Measurements from ENCODE around the gene TACR1.

The TACR1 gene

DNA sequence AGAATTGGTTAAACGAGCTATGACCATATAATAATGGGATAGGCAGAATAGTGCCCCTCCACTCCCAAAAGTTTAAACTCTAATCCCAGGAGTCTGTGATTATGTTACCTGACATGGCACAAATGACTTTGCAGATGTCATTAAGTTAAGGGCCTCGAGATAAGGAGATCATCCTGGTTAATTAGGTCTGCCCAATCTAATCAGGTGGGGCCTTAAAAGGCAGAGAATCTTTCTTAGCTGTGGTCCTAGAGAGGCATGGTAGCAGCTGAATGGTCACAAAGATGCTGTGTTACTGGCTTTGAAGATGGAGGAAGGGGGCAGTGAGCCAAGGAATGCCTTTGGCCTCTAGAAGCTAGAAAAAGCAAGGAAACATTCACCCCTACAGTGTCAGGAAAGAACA, 31.1 kb downstream of the TACR1 start:
- Mint-ChIP-seq H3K27me3 (ENCODE audit: low read depth) (no peaks in the 10 kb centered on the region), H3K4me1 (no peaks in the 10 kb centered on the region), H3K36me3 (ENCODE audit: low read depth) (no peaks in the 10 kb centered on the region), H3K9me3 (peaks cover 2% of the 10 kb centered on the region), H3K27ac (no peak overlapping the region), H3K4me3 (no peak overlapping the region)
- TF ChIP-seq, protein P1, sequence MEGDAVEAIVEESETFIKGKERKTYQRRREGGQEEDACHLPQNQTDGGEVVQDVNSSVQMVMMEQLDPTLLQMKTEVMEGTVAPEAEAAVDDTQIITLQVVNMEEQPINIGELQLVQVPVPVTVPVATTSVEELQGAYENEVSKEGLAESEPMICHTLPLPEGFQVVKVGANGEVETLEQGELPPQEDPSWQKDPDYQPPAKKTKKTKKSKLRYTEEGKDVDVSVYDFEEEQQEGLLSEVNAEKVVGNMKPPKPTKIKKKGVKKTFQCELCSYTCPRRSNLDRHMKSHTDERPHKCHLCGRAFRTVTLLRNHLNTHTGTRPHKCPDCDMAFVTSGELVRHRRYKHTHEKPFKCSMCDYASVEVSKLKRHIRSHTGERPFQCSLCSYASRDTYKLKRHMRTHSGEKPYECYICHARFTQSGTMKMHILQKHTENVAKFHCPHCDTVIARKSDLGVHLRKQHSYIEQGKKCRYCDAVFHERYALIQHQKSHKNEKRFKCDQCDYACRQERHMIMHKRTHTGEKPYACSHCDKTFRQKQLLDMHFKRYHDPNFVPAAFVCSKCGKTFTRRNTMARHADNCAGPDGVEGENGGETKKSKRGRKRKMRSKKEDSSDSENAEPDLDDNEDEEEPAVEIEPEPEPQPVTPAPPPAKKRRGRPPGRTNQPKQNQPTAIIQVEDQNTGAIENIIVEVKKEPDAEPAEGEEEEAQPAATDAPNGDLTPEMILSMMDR (IDR thresholded peaks at IDR 0.05; ENCODE audit: unreplicated experiment in 3 of 3), result no peak

DNA sequence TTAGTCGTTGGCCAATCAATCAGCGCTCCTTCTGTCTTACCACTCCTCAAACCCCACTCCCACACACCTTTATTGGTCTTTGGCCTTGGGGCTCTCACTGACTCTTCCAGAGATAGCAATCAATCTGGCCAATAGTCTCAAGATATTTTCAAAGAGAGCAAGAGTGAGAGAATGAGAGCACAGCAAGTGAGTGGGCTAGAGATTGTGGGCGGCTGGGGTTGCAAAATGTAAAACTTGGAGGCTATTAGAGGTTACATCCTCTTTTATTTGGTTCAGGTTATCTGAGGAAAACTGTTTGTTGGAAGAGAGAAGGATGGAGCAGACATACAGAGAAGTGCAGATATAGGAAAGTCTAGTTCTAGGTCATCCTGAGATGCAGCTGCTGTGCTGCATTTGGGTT, 32.8 kb downstream of the TACR1 start:
- TF ChIP-seq, protein P1 (IDR thresholded peaks at IDR 0.05; ENCODE audit: unreplicated experiment in 3 of 3), result no peak
- Mint-ChIP-seq H3K27ac (no peak overlapping the region), H3K4me1 (no peaks in the 10 kb centered on the region), H3K4me3 (no peak overlapping the region), H3K36me3 (ENCODE audit: low read depth) (no peaks in the 10 kb centered on the region), H3K27me3 (ENCODE audit: low read depth) (no peaks in the 10 kb centered on the region), H3K9me3 (peaks cover 2% of the 10 kb centered on the region)

DNA sequence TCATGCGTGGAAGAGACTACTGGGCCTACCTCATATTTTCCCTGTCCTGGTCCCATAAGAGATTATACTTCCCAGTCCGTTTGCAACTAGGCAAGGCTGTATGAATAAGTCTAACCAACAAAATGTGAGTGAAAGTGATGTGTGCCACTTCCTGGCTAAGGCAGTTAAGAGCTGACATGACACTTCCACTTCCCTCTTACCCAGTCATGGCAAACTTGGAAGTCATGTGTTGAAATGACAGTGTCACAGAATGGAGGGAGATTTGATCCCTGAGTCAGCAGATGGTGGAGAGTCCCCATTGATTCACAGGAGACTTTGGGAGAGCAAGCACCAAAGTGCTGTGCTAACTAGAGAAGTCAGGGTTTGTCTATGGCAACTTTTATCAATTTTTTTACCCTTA, 36.4 kb downstream of the TACR1 start:
- no peak overlapping the region for H3K27ac Mint-ChIP-seq
- no peaks in the 10 kb centered on the region for H3K4me1 Mint-ChIP-seq
- H3K27me3 Mint-ChIP-seq (ENCODE audit: low read depth), result no peaks in the 10 kb centered on the region
- no peak overlapping the region for H3K4me3 Mint-ChIP-seq
- TF ChIP-seq, protein P1 (IDR thresholded peaks at IDR 0.05; ENCODE audit: unreplicated experiment in 3 of 3), result no peak
- no peaks in the 10 kb centered on the region for H3K36me3 Mint-ChIP-seq (ENCODE audit: low read depth)
- no peaks in the 10 kb centered on the region for H3K9me3 Mint-ChIP-seq

DNA sequence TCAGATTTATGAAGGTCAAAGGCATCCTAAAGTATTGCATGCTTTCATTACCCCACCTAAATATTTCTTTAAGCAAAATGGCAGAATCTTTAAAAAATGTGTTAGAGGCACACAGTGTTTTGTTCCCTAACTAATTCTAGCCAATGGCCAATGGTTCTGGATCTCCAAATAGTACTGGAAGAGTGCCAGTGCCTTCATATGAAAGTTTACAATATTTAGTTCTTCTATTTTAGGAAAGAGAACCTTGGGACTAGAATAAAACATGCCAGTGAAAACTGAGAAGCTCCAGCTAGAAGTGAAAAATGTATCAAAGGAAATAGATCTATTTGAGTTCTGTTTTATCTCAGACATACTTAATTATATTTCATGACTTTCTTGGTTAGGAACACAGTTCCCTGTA, 37.1 kb downstream of the TACR1 start:
- H3K36me3 Mint-ChIP-seq (ENCODE audit: low read depth), result no peaks in the 10 kb centered on the region
- TF ChIP-seq, protein P1 (IDR thresholded peaks at IDR 0.05; ENCODE audit: unreplicated experiment in 3 of 3), result no peak
- no peak overlapping the region for H3K4me3 Mint-ChIP-seq
- no peaks in the 10 kb centered on the region for H3K9me3 Mint-ChIP-seq
- H3K4me1 Mint-ChIP-seq, result no peaks in the 10 kb centered on the region
- no peaks in the 10 kb centered on the region for H3K27me3 Mint-ChIP-seq (ENCODE audit: low read depth)
- no peak overlapping the region for H3K27ac Mint-ChIP-seq

DNA sequence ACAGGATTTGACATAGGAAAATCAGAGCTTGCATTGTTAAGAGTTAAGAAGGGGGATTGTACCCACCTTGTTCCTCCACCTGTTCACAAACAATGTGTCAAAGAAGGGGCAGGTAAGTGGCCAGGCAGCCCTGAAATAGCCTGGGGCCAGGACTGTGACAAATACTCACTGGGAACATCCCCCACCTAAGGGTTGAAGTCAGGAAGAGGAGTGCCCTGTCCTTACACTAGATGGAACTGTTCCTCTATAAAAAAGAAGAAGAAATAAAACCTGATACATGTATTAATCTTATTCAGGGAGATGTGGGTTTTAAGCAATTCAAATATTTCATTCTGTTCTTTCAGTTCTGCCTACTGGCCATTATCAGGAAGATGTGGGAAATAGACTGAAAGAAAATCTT, 41.9 kb downstream of the TACR1 start:
- Mint-ChIP-seq H3K36me3 (ENCODE audit: low read depth) (no peaks in the 10 kb centered on the region), H3K4me3 (no peak overlapping the region), H3K9me3 (no peaks in the 10 kb centered on the region), H3K4me1 (peaks cover 13% of the 10 kb centered on the region), H3K27me3 (ENCODE audit: low read depth) (no peaks in the 10 kb centered on the region), H3K27ac (no peak overlapping the region)
- TF ChIP-seq, protein P1 (IDR thresholded peaks at IDR 0.05; ENCODE audit: unreplicated experiment in 3 of 3), result peak in 1 of 3 experiments; percentile 19

DNA sequence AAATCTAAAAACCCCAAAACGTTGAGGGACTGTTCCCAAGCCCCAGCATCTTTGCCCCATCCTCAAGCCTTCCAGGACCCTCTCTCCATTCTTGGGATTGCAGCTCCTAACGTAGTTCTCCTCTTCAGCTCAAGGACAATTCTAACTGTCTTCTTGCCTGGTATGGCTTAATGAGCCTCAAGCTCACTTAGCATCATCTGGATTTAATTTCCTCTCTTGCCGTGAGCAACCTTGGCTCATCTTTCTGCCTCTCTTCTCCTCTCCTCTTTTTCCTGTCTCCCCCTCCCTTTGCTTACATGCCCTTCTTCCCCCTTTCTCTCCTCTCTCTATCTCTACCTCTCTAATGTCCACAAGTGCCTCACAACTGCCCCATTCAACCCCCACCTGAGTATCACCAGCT, 44.2 kb downstream of the TACR1 start:
- H3K27me3 Mint-ChIP-seq (ENCODE audit: low read depth), result no peaks in the 10 kb centered on the region
- peaks cover 4% of the 10 kb centered on the region for H3K9me3 Mint-ChIP-seq
- H3K4me1 Mint-ChIP-seq, result peaks cover 13% of the 10 kb centered on the region
- no peaks in the 10 kb centered on the region for H3K36me3 Mint-ChIP-seq (ENCODE audit: low read depth)
- TF ChIP-seq, protein P1 (IDR thresholded peaks at IDR 0.05; ENCODE audit: unreplicated experiment in 3 of 3), result no peak
- no peak overlapping the region for H3K4me3 Mint-ChIP-seq
- H3K27ac Mint-ChIP-seq, result peak overlapping the region; percentile 20 to 68 (median 54)

All from nephron (organoid).